D721Med (cell line): Measurements from ENCODE around the gene EIF2B5.

ENCODE experiments used
- DNase-seq: peaks from one replicate; pipeline ENCODE4 v3.0.0; 2011; ENCODE audit warnings: low spot score; ENCODE audit not compliant: insufficient read length
- FAIRE-seq: peaks from 2 replicates; lab custom pipeline; 2011; peaks lifted over from hg19 to GRCh38; lab: Jason Lieb, UNC
- TF ChIP-seq, protein P1 (sequence below): IDR thresholded peaks from 2 replicates; pipeline ENCODE4 v1.5.1; 2012; ENCODE audit warnings: mild to moderate bottlenecking, control low read depth; ENCODE audit not compliant: insufficient read depth; ENCODE audit errors: missing control alignments

EIF2B5 gene

DNA sequence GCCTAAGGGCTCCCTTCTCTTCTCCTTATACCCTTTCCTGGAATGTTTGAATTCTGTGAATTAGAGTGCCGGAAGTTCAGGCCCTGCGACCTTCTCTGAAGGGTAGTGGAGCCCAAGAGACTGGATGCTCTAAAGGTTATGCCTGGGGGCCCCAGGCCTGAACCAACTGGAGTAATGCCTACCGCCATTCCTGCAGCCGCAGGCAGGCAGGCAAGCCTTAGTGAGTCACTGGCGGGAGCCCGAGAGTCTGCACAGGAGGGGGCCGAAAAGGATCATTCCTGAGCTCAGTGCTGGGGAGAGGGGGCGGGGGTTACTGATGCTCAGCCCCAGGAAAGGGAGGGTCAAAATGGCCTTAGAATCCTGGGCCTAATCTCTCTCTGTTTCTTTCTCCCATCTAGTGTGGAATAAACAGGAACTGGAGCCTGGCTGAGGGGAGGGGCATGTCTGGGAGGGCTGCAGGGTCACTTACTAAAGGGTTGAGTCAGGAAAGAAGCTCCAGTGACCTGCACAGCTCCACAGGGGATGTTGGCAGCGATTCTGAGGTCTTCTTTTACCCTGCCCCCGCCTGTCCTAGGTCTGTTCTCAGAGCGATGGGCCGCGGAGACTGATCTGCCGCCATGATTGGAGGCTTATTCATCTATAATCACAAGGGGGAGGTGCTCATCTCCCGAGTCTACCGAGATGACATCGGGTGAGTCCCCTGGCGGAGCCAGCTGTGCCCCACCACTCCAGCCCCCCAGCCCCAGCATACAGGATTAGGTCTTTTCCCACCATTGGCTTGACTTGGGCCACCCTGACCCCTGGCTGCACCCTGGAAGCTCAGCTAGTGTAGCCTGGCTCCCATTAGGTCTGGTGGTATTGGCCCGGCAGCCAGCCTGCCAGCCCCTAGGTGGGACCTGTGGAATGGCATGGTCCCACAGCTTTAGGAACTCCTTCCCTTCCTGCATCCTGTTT, 41.5 kb downstream of the EIF2B5 start:
- FAIRE-seq (no peak), DNase-seq (peak; percentile 77)
- TF ChIP-seq, protein P1, sequence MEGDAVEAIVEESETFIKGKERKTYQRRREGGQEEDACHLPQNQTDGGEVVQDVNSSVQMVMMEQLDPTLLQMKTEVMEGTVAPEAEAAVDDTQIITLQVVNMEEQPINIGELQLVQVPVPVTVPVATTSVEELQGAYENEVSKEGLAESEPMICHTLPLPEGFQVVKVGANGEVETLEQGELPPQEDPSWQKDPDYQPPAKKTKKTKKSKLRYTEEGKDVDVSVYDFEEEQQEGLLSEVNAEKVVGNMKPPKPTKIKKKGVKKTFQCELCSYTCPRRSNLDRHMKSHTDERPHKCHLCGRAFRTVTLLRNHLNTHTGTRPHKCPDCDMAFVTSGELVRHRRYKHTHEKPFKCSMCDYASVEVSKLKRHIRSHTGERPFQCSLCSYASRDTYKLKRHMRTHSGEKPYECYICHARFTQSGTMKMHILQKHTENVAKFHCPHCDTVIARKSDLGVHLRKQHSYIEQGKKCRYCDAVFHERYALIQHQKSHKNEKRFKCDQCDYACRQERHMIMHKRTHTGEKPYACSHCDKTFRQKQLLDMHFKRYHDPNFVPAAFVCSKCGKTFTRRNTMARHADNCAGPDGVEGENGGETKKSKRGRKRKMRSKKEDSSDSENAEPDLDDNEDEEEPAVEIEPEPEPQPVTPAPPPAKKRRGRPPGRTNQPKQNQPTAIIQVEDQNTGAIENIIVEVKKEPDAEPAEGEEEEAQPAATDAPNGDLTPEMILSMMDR: no peak

DNA sequence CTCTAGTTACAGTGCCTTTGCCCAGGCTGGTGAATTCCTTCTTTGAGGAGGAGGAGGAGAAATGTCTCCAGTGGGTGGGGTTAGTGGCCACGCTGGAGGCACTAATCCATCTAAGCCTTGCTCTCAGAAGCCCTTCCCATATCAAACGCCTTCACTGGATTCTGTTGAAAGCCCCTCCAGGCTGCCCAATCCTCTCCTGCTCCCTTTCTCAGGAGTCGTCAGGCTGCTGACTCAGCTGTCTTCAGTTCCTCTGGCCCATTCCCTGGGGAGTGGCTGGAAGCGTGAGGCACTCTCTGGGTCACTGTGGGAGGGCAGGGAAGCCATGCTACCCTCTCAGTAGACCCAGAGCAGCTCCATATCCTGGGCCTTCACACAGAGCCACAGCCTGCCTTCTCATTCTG, 42.2 kb downstream of the EIF2B5 start:
- DNase-seq (peak; percentile 74), FAIRE-seq (no peak)
- TF ChIP-seq, protein P1: no peak

DNA sequence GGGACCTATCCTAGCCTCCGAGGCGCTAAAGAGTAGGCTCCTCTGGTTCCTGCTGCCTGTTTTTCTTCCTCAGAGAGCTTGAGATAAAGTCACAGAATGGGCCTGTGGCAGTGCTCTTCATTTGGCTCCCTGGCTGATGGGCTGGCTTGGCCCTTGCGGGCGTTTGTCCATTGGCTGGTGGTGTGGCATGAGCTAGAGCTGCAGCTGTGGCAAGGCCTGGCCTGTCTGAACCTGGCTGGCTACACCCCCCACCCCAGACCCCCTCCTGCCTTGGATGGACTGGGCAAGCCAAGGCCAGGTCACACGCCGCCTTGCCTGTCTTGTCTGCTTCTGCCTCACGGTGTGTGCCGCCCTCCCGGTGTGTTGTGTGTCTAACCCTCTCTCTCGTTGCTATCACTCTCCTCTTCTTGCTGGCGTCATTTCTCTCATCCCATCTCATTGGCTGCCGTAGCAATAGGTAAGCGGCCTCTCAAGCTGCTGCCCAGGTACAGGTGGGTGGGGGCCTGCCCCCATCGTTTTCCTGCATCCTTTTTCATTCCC, 42.7 kb downstream of the EIF2B5 start:
- DNase-seq (no peak), FAIRE-seq (no peak)
- TF ChIP-seq, protein P1: no peak

DNA sequence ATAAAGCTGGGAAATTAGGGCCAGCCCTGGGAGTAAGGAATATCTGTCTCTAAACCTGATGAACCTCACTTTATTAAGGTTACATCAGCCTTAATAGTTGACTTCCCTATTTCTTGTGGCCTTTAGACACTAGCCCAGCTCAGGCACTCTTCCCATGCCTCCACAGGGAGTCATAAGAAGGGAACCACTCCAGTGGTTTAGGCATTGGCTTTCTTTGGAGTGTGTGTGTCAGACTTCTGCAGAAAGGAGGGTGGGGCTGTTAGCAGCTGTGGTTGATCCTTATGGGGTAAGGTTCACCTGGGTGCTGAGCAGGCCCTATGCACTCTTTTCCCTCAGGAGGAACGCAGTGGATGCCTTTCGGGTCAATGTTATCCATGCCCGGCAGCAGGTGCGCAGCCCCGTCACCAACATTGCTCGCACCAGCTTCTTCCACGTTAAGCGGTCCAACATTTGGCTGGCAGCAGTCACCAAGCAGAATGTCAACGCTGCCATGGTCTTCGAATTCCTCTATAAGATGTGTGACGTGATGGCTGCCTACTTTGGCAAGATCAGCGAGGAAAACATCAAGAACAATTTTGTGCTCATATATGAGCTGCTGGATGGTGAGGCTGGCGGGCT, 43.5 kb downstream of the EIF2B5 start:
- DNase-seq: no peak
- FAIRE-seq: no peak
- TF ChIP-seq, protein P1: no peak

DNA sequence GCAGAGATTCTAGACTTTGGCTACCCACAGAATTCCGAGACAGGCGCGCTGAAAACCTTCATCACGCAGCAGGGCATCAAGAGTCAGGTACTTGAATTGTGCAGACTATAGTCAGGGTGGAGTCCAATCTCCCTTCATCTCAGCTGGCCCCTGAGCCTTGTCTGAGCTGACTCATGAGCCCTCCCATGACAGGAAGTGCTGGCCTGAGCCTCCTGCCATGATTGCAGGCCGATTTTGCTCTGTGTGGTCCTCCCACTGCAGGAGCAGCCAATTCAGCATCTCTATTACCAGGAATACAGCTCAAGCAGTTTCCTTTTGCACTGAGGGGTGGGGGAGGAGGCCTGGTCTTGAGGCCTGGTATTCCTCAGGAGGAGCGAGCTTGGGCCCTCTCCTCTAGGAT, 45.0 kb downstream of the EIF2B5 start:
- no peak for FAIRE-seq
- TF ChIP-seq, protein P1: no peak
- no peak for DNase-seq

DNA sequence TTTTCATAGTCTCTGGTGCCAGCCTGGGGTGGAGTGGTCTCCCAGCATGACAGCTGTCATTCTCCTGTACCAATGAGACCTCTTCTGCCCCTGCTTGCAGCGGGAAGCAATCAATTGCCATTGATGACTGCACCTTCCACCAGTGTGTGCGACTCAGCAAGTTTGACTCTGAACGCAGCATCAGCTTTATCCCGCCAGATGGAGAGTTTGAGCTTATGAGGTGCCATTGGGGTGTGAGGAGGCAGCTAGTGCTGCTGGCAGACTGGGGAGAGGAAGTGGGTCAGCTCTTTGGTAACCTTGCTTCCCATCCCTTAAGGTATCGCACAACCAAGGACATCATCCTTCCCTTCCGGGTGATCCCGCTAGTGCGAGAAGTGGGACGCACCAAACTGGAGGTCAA, 46.4 kb downstream of the EIF2B5 start:
- no peak for FAIRE-seq
- TF ChIP-seq, protein P1: no peak

More for the DNA sequence above, 46.4 kb downstream of the EIF2B5 start:
- no peak for DNase-seq
